ELR (cell line): Measurements from ENCODE around the gene MEGF11.

Experiments used
- DNase-seq: peaks from one replicate; pipeline ENCODE4 v3.0.0-alpha.2; 2015; ENCODE audit warnings: low read depth

The MEGF11 gene

DNA sequence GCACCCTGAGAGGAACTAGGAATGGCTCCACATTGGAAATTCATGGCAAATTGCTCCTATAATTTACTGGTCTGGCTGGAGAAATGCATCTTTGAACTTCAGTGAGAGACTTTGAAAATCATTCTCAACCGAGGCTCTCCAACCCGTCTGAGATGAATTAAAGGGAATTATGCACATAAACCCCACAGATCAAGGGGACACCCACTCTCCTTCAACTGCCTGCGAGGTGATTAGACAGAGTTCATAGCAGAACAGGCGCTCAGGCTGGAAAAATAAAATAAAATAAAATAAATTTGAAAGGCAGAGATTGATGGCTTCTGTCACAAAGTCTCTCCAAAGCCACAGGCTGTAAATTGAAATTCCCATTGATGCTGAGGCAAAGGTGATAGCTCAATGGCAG, 37.7 kb downstream of the MEGF11 start:
- no peak for DNase-seq

DNA sequence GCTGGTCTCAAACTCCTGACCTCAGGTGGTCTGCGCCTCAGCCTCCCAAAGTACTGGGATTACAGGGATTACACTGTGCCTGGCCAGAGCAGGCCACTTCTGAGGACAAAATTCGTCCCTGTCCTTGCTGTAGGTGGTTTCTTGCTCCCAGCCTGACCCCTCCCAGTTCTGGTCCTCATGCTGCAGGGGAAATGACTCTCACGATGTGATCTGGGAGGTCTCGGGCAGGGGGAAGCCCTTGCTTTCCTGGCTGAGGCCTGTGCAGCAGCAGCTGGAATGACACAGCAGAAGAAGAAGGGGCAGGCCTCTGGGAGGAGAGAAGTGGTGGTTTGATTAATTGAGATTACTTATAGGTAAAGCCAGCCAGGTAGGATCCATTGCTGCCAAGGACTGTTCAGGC, 39.3 kb downstream of the MEGF11 start:
- no peak for DNase-seq

DNA sequence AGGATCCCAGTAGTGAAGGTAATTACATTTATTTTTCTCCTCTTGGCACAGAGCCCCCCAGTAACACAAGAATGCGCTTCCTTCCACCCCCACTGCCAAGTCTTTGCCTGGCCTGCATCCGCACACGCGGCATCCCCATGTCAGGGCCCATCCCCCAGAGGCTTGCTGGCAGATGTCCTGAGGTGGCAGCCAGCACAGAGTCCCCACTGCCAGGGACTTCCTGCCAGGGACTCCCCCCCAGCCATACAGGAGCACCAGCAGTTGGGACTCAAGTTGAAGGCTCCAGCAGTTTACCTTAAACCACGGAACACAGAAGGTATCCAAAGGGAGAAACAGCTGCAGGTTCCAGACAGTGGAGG, 41.0 kb downstream of the MEGF11 start:
- DNase-seq: no peak

DNA sequence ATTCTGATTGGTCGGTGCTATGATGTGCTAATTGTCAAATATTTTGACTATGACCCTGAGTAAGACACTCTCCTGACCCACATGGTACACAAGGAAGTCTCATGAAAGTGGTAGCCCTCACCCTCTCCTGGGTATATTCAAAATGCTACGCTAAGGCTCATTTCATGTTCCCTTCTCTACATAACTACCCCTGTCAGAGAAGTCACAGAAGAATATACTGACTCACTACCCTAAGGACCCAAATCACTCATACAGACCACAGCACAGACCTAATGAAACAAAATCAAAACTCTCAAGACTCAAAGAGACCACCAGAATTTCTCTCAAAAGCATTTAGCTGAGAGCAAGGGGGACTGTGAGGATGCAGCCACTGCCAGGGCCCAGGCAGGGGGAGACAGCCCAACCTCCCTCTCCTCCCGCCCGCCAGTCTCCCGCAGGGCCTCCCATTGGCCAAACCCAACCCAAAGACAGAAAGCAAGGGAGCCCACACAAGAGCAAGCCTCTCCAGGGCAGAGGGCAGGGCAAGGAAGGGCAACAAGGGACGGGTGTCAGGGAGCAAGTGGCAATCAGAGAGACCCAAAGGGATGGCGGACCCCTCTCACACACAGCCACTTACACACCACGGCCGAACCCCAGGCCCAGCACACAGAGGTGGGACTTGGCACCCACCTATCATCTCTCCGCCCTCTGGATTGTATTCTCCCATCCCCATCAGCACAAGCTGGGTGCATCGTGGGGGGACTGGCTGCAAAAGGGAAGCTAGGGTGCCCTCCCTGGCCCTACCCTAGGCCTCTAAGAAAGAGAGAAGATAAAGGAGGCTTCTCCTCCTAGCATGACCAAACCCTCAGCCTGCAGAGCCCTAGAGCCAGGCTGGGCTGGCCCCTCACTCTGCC, 41.6 kb downstream of the MEGF11 start:
- no peak for DNase-seq

DNA sequence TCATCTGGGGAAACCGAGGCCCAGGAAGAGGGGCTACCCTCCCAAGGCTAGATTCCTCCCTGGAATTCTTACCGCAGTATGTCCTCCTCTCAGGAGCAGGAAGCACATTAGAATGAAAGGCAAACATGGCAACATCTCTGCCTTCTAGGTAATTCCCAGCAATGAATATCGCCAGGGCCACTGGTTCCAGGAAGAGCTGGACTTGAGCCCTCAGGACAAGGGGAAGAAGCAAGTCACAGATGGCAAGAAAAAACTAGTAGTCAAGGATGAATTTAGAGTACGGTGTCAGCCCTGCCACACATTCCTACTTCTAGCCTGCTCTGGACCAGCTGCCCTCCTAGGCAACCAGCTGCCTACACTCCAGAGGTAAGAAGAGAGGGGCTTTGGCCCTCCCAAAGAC, 42.9 kb downstream of the MEGF11 start:
- DNase-seq: no peak

DNA sequence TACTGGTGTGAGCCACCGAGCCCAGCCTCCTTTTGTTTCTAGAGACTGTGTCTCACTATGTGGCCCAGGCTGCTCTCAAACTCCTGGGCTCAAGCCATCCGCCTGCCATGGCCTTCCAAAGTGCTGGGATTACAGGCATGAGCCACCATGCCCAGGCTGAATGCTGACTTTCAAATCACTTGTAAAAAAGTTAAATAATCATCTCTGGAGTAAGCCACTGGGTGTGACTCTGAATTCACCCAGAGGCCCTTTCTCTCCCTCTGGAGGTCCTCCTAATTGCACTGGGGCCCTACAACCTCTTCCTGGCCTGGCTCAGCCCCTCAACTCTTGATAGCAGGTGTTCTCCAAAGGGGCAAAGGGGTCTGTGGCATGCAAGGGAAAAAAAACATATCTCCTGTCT, 54.8 kb downstream of the MEGF11 start:
- DNase-seq: no peak

DNA sequence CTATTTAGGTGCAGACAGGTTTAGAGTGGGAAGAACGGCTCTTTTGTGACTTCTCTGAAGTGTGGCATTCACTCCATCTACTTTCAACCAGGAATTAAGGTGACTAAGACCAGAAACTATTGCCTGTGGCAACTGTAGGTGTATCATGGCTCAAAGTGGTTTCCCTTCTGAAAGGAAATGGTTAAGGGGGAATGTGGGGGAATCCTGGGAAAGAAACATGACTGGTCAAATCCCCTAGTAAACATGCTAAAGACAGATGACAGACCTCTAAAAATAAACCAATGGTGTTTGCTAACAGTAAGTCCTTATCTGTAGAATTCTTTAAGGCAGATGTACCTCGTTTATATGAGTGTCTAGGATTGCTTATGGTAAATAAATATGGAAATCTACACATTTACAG, 56.9 kb downstream of the MEGF11 start:
- DNase-seq: peak; percentile 71

DNA sequence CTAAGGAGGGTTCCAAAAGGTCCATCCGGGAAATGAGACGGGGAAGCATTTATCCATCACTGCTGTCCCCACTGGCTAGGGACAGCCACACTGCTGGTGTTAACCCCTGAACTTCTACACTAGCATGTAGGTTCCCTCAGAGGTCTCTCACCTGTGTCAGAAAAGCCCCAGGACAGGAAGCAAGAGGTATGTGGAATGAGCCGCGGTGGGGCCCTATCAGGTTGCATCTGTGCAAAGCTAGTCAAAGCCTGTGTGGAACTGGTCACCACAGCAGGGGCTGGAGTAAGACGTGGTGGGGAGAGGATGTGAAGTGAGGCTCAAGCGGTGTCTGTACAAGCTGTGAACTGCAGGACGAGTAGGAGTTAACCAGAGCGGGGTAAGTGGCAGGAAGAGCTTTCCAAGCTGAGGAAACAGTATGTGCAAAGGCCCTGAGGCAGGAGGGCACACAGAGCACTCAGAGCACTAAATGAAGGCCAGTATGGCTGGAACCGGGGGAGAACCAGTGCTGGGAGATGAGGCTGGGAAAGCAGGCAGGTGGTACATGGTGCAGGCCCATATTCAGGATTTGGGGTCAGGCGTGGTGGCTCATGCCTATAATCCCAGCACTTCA, 57.8 kb downstream of the MEGF11 start:
- no peak for DNase-seq

DNA sequence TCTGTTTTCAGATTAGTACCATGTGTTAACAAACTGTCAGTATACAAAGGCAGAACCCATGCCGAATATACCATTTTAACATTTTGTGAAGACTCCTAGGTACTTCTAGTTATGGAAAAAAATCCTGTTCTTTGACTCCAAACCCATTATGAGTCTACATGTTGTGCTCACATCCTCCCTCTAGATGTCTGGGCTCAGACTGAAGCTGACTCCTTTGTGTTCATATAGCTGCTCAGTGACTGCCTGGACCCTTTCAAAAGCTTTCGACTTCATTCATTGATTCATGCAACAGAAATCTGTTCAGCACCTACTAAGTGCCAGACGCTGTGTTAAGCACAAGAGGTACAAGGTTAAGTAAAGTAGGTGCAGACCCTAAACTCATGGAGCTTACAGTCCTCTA, 60.5 kb downstream of the MEGF11 start:
- peak; percentile 62 for DNase-seq

DNA sequence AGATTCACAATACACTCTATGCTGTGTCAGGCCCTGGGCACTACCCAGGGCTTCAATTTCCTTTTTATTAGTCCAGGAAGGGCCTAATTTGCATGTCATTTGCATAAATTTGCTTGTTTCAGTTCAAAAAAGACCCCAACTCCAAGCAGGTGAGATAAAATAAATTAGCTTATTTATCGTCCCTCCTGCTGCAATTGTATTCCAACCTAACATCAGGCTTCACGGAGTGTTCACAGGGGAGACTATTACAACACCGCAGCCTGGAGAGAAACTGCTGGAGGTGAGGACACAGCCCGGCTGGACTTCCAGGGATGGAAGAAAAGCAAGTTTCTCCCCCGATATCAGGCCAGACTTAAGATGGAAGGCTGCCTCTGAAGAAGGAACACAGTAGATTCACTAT, 62.8 kb downstream of the MEGF11 start:
- no peak for DNase-seq

DNA sequence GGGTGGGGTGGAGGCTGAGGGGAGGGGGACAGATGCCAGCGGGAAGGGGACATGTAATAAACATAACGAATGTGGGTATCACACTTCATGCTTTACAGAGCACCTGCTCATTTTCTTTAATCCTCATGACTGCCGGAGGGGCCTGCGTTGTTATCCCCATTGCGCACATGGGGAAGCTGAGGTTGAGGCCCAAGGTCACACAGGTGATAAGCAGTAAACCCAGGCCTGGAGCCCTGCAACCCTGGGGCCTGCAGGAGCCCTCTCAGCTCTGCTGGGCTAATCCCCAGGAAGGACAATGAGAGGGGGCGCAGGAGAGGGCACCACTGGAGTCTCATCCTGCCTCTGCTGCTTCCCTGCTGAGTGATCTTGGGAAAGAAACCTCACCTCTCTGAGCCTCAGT, 64.3 kb downstream of the MEGF11 start:
- DNase-seq: no peak

DNA sequence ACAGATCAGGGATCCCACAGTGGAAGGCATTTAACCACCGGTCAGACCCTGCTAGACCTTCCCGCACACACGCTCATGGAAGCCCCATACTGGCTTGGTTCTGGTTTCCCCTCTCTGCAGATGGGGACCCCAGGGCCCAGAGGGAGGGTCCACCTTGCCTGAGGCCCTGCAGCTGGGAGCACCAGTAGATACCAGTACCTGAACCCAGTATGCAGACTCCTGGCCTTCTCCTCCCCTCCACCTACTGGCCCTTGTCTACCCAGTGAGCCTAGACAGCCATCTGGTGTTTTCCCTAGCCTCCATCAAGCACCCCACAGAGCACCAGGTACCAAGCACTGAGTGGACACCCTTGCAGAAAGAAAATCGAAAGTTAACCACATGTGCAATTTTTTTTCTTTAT, 65.1 kb downstream of the MEGF11 start:
- DNase-seq: no peak

DNA sequence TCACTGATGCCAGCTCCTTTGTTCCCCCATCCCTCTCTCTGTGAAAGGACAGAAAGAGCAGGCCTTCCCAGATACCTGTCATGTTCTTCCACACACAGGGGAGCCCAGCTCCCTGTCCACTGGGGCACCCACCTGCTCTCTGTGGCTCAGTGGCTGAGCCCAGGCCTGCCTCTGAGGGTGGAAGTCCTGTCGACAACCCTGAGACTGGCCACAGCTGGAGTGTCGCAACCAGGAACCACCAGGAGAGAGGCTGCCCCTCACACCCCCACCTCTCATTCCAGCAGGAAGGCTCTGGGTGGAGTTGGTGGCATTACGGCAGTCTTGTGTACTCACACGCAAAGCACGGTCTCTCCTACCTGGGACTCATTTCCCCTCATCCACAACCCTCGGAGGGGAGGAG, 66.3 kb downstream of the MEGF11 start:
- no peak for DNase-seq

DNA sequence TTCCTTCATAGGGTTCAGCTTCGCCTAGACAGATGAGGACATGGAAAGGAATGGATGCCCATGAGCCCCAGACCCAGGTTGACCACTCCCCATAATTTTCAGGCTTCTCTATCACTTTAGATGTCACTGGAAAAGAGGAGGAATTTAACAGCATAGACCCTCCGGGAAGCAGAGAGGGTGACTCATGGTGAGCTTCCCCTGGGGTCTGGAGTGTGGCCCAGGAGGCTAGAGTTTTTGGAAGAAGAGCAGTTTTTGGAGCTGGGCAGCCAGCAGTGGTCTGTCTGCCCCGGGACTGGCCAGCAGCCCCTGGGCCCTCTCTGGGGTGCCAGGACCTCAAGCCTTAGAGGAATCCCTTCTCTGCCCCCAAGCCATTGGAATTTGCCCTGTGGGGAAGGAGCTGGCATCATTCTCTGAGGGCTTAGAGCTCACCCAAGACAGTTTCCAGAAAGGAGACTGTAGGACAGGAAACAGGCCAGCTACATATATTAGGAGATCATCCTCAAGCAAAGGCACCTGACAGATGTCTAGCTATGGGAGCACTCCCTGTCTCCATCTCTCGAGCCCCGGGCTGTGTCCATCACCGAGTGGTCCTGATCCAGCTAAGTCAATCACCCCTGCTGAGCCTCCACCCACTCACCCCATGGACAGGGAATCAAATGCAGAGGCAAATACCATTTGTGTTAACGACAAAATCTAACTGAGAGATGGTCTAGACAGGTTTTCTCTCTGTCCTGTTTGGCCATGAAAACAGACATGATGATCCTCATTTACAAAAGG, 67.3 kb downstream of the MEGF11 start:
- no peak for DNase-seq

DNA sequence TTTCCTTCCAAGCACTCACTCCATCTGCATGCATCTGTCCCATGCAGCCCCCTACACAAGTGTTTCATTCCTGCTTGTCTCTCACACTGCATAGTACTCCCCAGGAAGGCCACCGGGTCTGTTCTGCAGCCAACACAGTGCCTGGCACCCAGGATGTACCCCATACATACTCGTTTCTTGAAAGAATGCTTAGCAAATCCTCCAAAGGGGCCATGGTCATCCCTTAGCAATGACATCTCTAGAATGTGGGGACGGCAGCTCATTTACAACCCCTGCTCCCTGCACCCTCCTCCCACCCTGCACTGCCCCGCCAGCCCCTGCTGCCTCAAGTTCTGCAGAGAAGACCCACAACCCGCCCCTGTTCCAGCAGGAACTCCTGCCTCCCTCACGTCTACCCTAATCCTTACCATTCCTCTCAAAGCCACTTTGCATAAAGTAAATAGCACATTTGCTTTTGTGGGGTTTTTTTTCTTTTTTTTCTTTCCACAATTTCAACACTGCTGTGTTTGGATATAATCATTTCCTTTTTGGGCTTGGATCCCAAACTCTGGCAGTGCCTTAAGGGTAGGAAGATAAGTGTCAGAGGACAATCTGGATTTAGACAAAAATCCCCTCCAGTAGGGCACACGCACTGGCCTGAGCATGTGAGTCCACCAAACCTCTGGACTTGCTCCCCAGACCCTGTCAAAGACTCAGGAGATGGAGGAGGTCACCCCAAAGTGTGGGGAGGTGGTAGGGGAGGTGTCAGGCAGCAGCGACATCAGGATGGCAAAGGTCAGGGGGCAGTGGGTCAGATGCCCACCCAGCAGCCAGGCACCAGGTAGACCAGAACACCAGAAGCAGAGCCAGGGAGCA, 68.4 kb downstream of the MEGF11 start:
- DNase-seq: no peak

DNA sequence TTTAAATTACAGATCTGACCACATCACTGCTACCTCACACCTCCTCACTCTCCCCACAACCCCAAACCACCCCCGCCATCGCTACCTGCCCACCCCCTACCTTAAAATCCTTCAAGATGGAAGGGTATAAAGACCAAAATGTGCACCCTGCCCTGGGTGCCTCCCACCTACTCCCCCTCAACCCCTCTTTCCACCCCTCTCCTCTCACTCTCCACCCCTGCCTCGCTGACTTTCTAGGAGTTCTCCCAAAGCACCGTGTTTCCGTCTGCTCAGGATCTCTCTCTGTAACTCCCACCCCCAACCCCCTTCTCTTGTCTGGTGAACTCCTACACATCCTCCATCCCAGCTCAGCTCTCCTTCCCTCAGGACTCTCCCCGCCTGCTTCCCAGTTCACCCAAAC, 69.1 kb downstream of the MEGF11 start:
- DNase-seq: no peak

DNA sequence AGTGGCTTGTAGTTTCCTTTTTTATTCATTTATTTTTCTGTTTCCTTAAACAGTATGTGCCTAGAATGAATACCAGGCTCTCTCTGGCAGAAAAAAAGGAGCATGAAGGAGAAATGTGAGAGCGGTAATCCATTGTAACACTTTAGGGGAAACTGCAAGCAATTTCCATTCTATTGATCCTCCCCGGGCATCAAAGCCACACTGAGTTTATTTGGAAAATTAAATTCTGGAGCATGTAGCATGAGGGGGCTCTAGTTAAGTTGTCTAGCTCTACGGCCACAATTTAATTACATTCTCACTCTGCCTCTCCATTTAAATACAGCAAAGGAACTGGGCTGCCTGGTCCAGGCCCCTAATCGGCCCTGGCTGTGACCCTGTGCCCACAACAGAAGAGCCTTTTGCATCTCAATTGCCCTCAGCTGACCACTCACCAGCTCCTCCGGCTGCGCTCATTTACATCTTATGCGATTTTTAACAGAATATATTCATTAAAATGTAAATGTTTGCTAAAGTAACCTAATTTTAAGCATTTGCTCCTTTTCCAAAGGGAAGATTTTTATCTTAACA, 72.9 kb downstream of the MEGF11 start:
- no peak for DNase-seq

DNA sequence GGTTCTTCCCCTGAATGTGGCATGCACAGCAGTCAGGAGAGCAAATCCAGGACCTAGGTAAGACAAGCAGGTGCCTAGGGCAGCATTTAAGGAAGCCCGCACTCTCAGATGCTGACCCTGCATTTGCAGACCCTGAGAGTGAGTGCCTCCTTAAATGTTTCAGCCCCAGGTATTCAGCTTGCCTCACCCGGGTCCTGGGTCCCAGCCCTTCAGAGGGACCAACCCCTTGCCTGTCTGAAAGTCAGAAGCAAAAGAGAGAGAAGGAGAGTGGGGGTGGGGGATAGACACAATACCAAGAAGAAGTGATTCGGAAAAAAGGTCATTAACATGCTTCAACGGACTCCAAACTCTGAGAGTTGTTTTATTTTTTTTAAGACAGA, 75.0 kb downstream of the MEGF11 start:
- no peak for DNase-seq

DNA sequence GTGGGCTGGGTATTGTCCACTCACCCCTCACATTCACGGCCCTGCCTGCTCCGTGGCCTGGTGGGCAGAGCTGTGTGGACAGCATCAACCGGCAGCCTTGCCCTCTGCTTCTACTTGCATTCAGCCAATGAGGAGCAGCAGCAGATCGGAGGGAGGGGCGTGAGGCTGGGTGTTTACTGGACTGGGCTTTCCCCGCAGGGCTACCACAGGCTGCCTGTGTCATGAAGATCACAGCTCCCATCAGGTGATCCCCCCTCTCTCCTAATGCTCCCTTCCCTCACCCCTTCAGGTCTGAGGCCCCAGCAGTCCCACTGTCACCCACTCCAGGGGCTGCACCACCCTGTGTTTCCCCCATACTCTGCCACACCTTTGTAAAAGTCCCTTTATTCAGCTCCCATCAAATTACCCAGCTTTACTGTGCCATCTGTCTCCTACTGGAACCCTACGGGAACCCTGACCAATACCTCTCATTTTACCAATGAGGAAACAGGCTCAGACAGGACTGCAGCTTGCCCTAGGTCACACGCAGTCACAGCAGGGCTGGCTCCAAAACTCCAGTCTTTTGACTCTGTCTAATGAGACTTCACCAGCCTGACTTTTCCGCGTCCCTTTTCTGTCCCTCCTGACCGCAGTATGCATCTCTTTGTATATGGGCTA, 81.1 kb downstream of the MEGF11 start:
- no peak for DNase-seq

DNA sequence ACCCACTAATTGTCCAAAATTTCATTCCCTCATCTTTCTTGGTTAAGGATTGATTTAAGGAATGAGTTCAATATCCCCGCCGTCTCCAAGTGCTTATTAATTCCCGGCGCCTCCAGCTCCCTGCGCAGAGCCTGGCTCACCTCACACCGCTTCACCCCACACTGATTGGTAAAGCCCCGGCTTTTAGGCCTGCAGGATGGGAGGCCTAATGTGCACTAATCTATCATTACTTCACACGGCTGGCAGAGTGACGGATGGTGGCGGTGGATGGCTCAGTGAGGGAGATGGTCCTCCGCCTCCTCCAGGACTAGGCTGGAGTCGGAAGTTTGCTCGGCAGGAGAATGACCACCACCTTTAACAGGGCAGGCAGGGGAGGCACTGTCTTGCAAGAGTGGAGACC, 81.7 kb downstream of the MEGF11 start:
- no peak for DNase-seq

DNA sequence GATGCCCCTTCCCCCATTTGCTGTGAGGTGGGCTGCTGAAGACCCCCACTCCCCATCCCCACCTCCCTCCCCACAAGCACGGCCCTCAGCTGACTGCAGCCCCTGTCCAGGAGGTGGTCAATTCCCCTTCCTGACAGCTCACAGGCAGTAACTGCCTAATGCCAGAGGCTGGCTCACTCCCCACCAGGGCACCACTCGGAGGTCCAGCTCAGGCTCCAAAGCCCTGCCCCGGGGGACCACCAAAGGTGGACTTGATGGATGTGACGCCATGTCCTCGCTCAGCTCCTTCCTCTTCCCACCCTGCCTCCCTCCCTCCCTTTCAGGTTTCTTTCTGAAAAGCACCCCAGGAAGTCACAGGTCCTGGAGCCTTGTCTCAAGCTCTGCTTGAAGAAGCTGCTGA, 82.8 kb downstream of the MEGF11 start:
- no peak for DNase-seq
